ENCODE results near the gene FREM3.
A peak's percentile ranks its signal among the peaks of the same experiment; 100 is the strongest.
"Not testable (repeated sequence)": the region's sequence is repeated elsewhere in the genome, so short reads cannot be mapped to it uniquely, and the experiment has no call there.

The FREM3 gene

GRCh38 chr4:143701365-143701764 is 890 bp upstream of the FREM3 start:
- DNase-seq (ENCODE audit: low read depth), result no peak
- H3K4me3 ChIP-seq (ENCODE audit: low read length), result peak overlapping the region; percentile 49
- TF ChIP-seq CTCF (conservative IDR thresholded peaks at IDR 0.05; ENCODE audit: low read depth, low read length), result no peak

- DNase-seq (ENCODE audit: low read depth), result no peak
- TF ChIP-seq CTCF (conservative IDR thresholded peaks at IDR 0.05; ENCODE audit: low read depth, low read length), result no peak
- H3K4me3 ChIP-seq (ENCODE audit: low read length), result peak overlapping the region; percentile 49
These were observed 444 bp downstream of the FREM3 start for GRCh38 chr4:143700046-143700415.

GRCh38 chr4:143699331-143700045 is 987 bp downstream of the FREM3 start:
- TF ChIP-seq CTCF (conservative IDR thresholded peaks at IDR 0.05; ENCODE audit: low read depth, low read length), result no peak
- peak overlapping the region; percentile 49 for H3K4me3 ChIP-seq (ENCODE audit: low read length)
- DNase-seq (ENCODE audit: low read depth), result no peak

- DNase-seq (ENCODE audit: low read depth), result no peak
- no peak for TF ChIP-seq CTCF (conservative IDR thresholded peaks at IDR 0.05; ENCODE audit: low read depth, low read length)
- H3K4me3 ChIP-seq (ENCODE audit: low read length), result no peak overlapping the region
These were observed 6.6 kb downstream of the FREM3 start for GRCh38 chr4:143693856-143694255.

- DNase-seq (ENCODE audit: low read depth), result no peak
- no peak for TF ChIP-seq CTCF (conservative IDR thresholded peaks at IDR 0.05; ENCODE audit: low read depth, low read length)
- H3K4me3 ChIP-seq (ENCODE audit: low read length), result no peak overlapping the region
These were observed 8.2 kb downstream of the FREM3 start for GRCh38 chr4:143692241-143692640.

- TF ChIP-seq CTCF (conservative IDR thresholded peaks at IDR 0.05; ENCODE audit: low read depth, low read length), result no peak
- DNase-seq (ENCODE audit: low read depth), result no peak
- H3K4me3 ChIP-seq (ENCODE audit: low read length), result no peak overlapping the region
These were observed 21.0 kb downstream of the FREM3 start for GRCh38 chr4:143679434-143679833.

GRCh38 chr4:143673629-143674028 is 26.8 kb downstream of the FREM3 start:
- DNase-seq (ENCODE audit: low read depth); H3K4me3 ChIP-seq (ENCODE audit: low read length): not testable (repeated sequence)

All from retinal pigment epithelial cell (primary cell).